Heart left ventricle (tissue), 16 donors: ENCODE data around the gene D2HGDH. TPM values are rescaled to one million over a fixed set of nuclear protein-coding genes. Genes with fewer than 3 reads are reported as not detected.
A peak's percentile ranks its signal among the peaks of the same experiment; 100 is the strongest.
"Not testable (repeated sequence)": the region's sequence is repeated elsewhere in the genome, so short reads cannot be mapped to it uniquely, and the experiment has no call there.

Source experiments
- ATAC-seq, 4 donors: fragments of 200-7000 bp; cut with Tn5 transposase; one replicate each; pipeline ENCODE4 v1.9.1; 2020 to 2022; ENCODE audit warnings: moderate library complexity in 4 of 4, mild to moderate bottlenecking in 3 of 4, moderate number of reproducible peaks in 1 of 4
- DNase-seq, 5 donors: peaks; one replicate each; pipeline ENCODE4 v3.0.0-alpha.2; 2020
- H3K27ac ChIP-seq, 12 donors: fragments of 200-600 bp; sonication (generic) in 4 of 12; one replicate each; pipeline versions ENCODE4 v1.5.0 to v1.8.0; 2016 to 2022; ENCODE audit warnings: mild to moderate bottlenecking in 2 of 12
- H3K27me3 ChIP-seq, 9 donors: fragments of 200-600 bp; sonication (generic) in 2 of 9; one replicate each; pipeline versions ENCODE4 v1.5.1 to v1.8.0; 2016 to 2022; ENCODE audit warnings: mild to moderate bottlenecking in 3 of 9
- H3K36me3 ChIP-seq, 9 donors: fragments of 200-600 bp; sonication (generic) in 2 of 9; one replicate each; pipeline versions ENCODE4 v1.5.0 to v1.8.0; 2018 to 2022; ENCODE audit warnings: mild to moderate bottlenecking in 2 of 9
- H3K4me1 ChIP-seq, 12 donors: fragments of 200-600 bp; sonication (generic) in 4 of 12; one replicate each; pipeline versions ENCODE4 v1.5.0 to v1.8.0; 2016 to 2022; ENCODE audit warnings: mild to moderate bottlenecking in 3 of 12
- H3K4me3 ChIP-seq, 12 donors: fragments of 200-600 bp; sonication (generic) in 4 of 12; one replicate each; pipeline versions ENCODE4 v1.5.0 to v1.8.0; 2017 to 2022; ENCODE audit warnings: mild to moderate bottlenecking in 9 of 12, moderate library complexity in 4 of 12
- H3K9me3 ChIP-seq, 12 donors: fragments of 200-600 bp; sonication (generic) in 4 of 12; one replicate each; pipeline versions ENCODE4 v1.5.0 to v1.8.0; 2016 to 2022; ENCODE audit warnings: mild to moderate bottlenecking in 1 of 12
- POLR2A ChIP-seq, 2 donors: fragments of 450-650 bp; IDR thresholded peaks; one replicate each; pipeline ENCODE4 v1.6.1; 2017; ENCODE audit warnings: antibody characterized with exemption in 2 of 2, mild to moderate bottlenecking in 2 of 2, moderate library complexity in 2 of 2
- WGBS, 4 donors: extraction: QIAGEN DNeasy Blood & Tissue Kit in 2 of 4; methylation state at CpG; one replicate each; pipeline versions ENCODE4 v1.1.5 to v1.1.7; 2013 to 2018; 5-methylcytosine and 5-hydroxymethylcytosine counted together
- intact Hi-C, 10 donors: fragments of 100-400 bp; cut with DNase I; formaldehyde crosslinking; loops; one replicate each; pipeline versions ENCODE4 v1.11.1 to v1.14.2; 2022
- polyA plus RNA-seq, 2 donors: library from polyadenylated mRNA; stranded (reverse); fragments of 200-250 nt; gene quantifications; one replicate each; pipeline ENCODE4 v1.2.3, GENCODE V29; 2013
- total RNA-seq, 9 donors: library from RNA; depleted of rRNA in 2 of 9; stranded (reverse); fragments of >200 nt in 2 of 9; fragmentation: NEBNext Ultra II Directional in 3 of 9; extraction: Animal tissue kit (Norgen Biotek cat#: 25700) in 3 of 9; gene quantifications; one replicate each; pipeline versions ENCODE4 v1.1.0 to v1.2.4, GENCODE V29; 2016 to 2023
- TF ChIP-seq, protein P1 (sequence below), 12 donors: fragments of 200-600 bp; sonication (generic) in 4 of 12; IDR thresholded peaks; one replicate each; pipeline versions ENCODE4 v1.5.0 to v1.8.0; 2018 to 2022; ENCODE audit warnings: antibody characterized with exemption in 12 of 12, mild to moderate bottlenecking in 5 of 12
- donor health status: ischemic (EF 13 %, LVEDD 7.1; RV severe dilation, severe dysfunction).
- donor health status: healthy with polysubstance abuse.
- donor health status: DM: no; HTN: yes; CAD: no.
- donor health status: DM: no; HTN: no; CAD: no.
- donor health status: ischemic (EF 25% LVEDD 6.9; RV normal size, moderate dysfunction).
- donor health status: ischemic (EF 25% LVEDD 5.7; RV mildly dilated, moderate dysfunction).
- donor health status: healthy.
- donor health status: DM: yes; HTN: yes; CAD: no.
- donor health status: ischemic (EF 35%, LVEDD 5.7; RV mildly dilated, moderate dysfunction).
- donor health status: nonischemic (EF 11% LVEDD 7.7; RV severe dilation, severe dysfunction).
- donor health status: DM: yes; HTN: yes; CAD: no.
- donor health status: PGD.
- donor health status: ischemic (EF 29% LVEDD 5.4; RV normal size, mild dysfunction).
- donor health status: nonischemic (EF 23%, LVEDD 6.1; RV moderate dilation, normal function).

The D2HGDH gene
- total and polyA plus RNA-seq, 11 donors: 7.6 to 24.1 (median 19.8) TPM

DNA sequence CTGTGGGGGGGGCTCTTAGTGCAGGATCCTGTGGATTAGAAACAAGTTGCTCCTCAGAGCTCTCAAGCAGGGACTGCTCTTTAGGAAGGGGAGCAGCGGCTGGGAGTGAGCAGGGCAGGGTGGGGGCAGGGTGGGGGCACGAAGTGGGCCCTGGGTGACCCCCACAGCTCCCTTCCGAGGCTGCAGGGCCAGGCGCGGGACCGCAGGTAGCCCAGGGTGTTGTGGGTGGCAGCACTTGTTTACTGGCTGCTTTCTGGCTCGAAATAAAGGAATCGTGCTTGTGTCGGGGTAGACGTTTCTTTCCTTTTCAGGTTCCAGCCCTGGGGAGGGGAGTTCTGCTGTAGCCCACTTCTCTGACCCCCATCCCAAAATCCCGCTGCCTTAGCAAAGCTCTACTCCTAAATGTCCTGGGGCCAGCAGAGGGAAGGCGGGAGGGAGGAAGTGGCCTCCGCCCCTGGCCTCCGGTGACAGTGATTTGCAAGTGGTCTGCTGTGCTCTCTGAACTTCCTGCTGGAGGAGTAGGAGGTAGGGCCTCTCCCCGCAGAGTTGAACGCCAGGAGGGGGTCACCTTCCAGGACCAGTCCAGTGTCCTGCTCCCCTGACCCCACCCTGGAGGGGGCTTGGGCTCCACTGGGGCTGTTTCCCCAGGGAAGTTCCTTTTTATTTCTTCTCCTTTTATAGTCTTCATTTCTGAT, 82.8 kb downstream of the D2HGDH start:
- ATAC-seq (peak in 1 of 4 donors; percentile 6), DNase-seq (peak in 3 of 5 donors; percentile 17 to 49 (median 25))
- WGBS, 4 donors: 40 to 64% (median 49%) methylated on average over 16 of the region's 16 CpGs
- H3K27me3 ChIP-seq: no peaks in the 10 kb centered on the region
- no peak overlapping the region for H3K4me3 ChIP-seq
- peaks cover 0 to 17% (median 5%) of the 10 kb centered on the region in 12 donors for H3K4me1 ChIP-seq
- H3K9me3 ChIP-seq: no peaks in the 10 kb centered on the region
- intact Hi-C loops: no loop called here
- TF ChIP-seq POLR2A (IDR thresholded peaks at IDR 0.05): no peak
- TF ChIP-seq, protein P1, sequence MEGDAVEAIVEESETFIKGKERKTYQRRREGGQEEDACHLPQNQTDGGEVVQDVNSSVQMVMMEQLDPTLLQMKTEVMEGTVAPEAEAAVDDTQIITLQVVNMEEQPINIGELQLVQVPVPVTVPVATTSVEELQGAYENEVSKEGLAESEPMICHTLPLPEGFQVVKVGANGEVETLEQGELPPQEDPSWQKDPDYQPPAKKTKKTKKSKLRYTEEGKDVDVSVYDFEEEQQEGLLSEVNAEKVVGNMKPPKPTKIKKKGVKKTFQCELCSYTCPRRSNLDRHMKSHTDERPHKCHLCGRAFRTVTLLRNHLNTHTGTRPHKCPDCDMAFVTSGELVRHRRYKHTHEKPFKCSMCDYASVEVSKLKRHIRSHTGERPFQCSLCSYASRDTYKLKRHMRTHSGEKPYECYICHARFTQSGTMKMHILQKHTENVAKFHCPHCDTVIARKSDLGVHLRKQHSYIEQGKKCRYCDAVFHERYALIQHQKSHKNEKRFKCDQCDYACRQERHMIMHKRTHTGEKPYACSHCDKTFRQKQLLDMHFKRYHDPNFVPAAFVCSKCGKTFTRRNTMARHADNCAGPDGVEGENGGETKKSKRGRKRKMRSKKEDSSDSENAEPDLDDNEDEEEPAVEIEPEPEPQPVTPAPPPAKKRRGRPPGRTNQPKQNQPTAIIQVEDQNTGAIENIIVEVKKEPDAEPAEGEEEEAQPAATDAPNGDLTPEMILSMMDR (IDR thresholded peaks at IDR 0.05): no peak
- peak overlapping the region in 1 of 12 donors; percentile 56 for H3K27ac ChIP-seq
- H3K36me3 ChIP-seq: no peaks in the 10 kb centered on the region

DNA sequence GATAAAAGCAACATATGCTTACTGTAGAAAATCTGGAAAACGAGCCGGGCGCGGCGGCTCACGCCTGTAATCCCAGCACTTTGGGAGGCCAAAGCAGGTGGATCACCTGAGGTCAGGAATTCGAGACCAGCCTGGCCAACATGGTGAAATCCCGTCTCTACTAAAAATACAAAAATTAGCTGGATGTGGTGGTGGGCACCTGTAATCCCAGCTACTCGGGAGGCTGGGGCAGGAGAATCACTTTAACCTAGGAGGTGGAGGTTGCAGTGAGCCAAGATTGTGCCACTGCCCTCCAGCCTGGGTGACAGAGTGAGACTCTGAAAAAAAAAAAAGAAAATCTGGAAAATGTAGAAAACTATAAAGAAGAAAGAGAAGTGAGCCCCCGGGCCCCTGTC, 83.4 kb downstream of the D2HGDH start:
- H3K9me3 ChIP-seq, H3K4me3 ChIP-seq, H3K36me3 ChIP-seq, H3K27ac ChIP-seq, DNase-seq, intact Hi-C loops, ATAC-seq, H3K27me3 ChIP-seq: not testable (repeated sequence)
- 82 to 89% (median 86%) methylated on average over 10 of the region's 10 CpGs for WGBS, 4 donors
- H3K4me1 ChIP-seq: peaks cover 0 to 17% (median 5%) of the 10 kb centered on the region in 12 donors

Other genes with a start within 250 kb of the D2HGDH start
- gene STK25, start 226.0 kb upstream of the D2HGDH start, total RNA-seq: 100 to 1,000 TPM in 4 of 9 donors, 10 to 100 TPM in 5; 76.8 to 186 (median 94.7) TPM
- gene STK25, start 226.0 kb upstream of the D2HGDH start, polyA plus RNA-seq: 100 to 1,000 TPM in 1 of 2 donors, 10 to 100 TPM in 1; 94.8 to 156 TPM
- 10 to 100 TPM in 3 of 9 donors, 1 to 10 TPM in 6; 1.7 to 22.3 (median 8.4) TPM for gene BOK, start 175.9 kb upstream of the D2HGDH start, total RNA-seq
- 1 to 10 TPM; 1.4 to 9.6 TPM for gene BOK, start 175.9 kb upstream of the D2HGDH start, polyA plus RNA-seq
- 100 to 1,000 TPM in 1 of 9 donors, 10 to 100 TPM in 8; 61.7 to 106 (median 74.2) TPM for gene THAP4, start 97.5 kb upstream of the D2HGDH start, total RNA-seq
- gene THAP4, start 97.5 kb upstream of the D2HGDH start, polyA plus RNA-seq: 100 to 1,000 TPM in 1 of 2 donors, 10 to 100 TPM in 1; 81.5 to 110 TPM
- 10 to 100 TPM; 37.8 to 67.9 (median 48.3) TPM for gene ATG4B, start 96.9 kb upstream of the D2HGDH start, total RNA-seq
- 10 to 100 TPM; 35.9 to 75.1 TPM for gene ATG4B, start 96.9 kb upstream of the D2HGDH start, polyA plus RNA-seq
- gene DTYMK, start 47.8 kb upstream of the D2HGDH start, total RNA-seq: 10 to 100 TPM in 2 of 9 donors, 1 to 10 TPM in 7; 7.5 to 21.0 (median 8.5) TPM
- 10 to 100 TPM in 1 of 2 donors, 1 to 10 TPM in 1; 9.7 to 19.6 TPM for gene DTYMK, start 47.8 kb upstream of the D2HGDH start, polyA plus RNA-seq
- 10 to 100 TPM; 11.8 to 29.3 (median 18.2) TPM for gene ING5, start 32.6 kb upstream of the D2HGDH start, total RNA-seq
- gene ING5, start 32.6 kb upstream of the D2HGDH start, polyA plus RNA-seq: 10 to 100 TPM; 18.0 to 27.5 TPM
- gene GAL3ST2, start 42.2 kb downstream of the D2HGDH start, total RNA-seq: 1 to 10 TPM in 1 of 9 donors, under 1 TPM in 1, not detected in 7; 0.21 to 1.7 TPM
- not detected for gene GAL3ST2, start 42.2 kb downstream of the D2HGDH start, polyA plus RNA-seq
- gene NEU4, start 74.6 kb downstream of the D2HGDH start, total RNA-seq: 1 to 10 TPM in 1 of 9 donors, under 1 TPM in 4, not detected in 4; 0.21 to 1.4 (median 0.45) TPM
- gene NEU4, start 74.6 kb downstream of the D2HGDH start, polyA plus RNA-seq: under 1 TPM; 0.07 to 0.50 TPM
- gene PDCD1, start 124.3 kb downstream of the D2HGDH start, total RNA-seq: 1 to 10 TPM in 5 of 9 donors, under 1 TPM in 4; 0.27 to 7.6 (median 1.3) TPM
- gene PDCD1, start 124.3 kb downstream of the D2HGDH start, polyA plus RNA-seq: 1 to 10 TPM; 3.3 to 4.7 TPM
- gene RTP5, start 135.1 kb downstream of the D2HGDH start, total RNA-seq: not detected
- not detected for gene RTP5, start 135.1 kb downstream of the D2HGDH start, polyA plus RNA-seq